SU-DHL-6 (cell line): ENCODE data around the gene BLOC1S5.
"Not testable (repeated sequence)": the region's sequence is repeated elsewhere in the genome, so short reads cannot be mapped to it uniquely, and the experiment has no call there.

ENCODE experiments used
- H2AFZ ChIP-seq: fragments of 200-600 bp; sonication (generic); 2 replicates; pipeline ENCODE4 v1.6.1; 2014; ENCODE audit warnings: low read depth, mild to moderate bottlenecking, moderate library complexity, mixed read lengths, antibody characterized with exemption, low read length; ENCODE audit not compliant: severe bottlenecking
- H3F3A ChIP-seq: fragments of 200-600 bp; shearing (Covaris generic); 2 replicates; pipeline ENCODE4 v1.6.0; 2016; ENCODE audit warnings: antibody characterized with exemption, mild to moderate bottlenecking; ENCODE audit not compliant: insufficient read depth
- H3K27ac ChIP-seq: fragments of 200-600 bp; sonication (generic); 2 replicates; pipeline ENCODE4 v1.5.1; 2016; ENCODE audit warnings: low read depth, mild to moderate bottlenecking, low read length, moderate library complexity, mixed read lengths
- H3K27me3 ChIP-seq: fragments of 200-600 bp; sonication (generic), shearing (Covaris generic); 2 replicates; pipeline ENCODE4 v1.6.0; 2014; ENCODE audit warnings: mild to moderate bottlenecking, low read length
- H3K36me3 ChIP-seq: fragments of 200-600 bp; sonication (generic); 2 replicates; pipeline ENCODE4 v1.6.1; 2014; ENCODE audit warnings: mild to moderate bottlenecking, low read length, mixed read lengths
- H3K4me2 ChIP-seq: fragments of 300-600, 200-600 bp; shearing (Covaris generic), sonication (generic); 2 replicates; pipeline ENCODE4 v1.6.0; 2014; ENCODE audit warnings: low read length, low read depth, mild to moderate bottlenecking; ENCODE audit not compliant: poor library complexity, severe bottlenecking
- H3K4me3 ChIP-seq: fragments of 200-600 bp; sonication (generic); 2 replicates; pipeline ENCODE4 v1.5.1; 2014; ENCODE audit warnings: antibody characterized with exemption, low read length, mild to moderate bottlenecking, mixed read lengths; ENCODE audit not compliant: insufficient read depth, poor library complexity, severe bottlenecking
- H3K79me2 ChIP-seq: fragments of 200-600 bp; sonication (generic); 2 replicates; pipeline ENCODE4 v1.6.1; 2014; ENCODE audit warnings: mild to moderate bottlenecking, low read length, moderate library complexity; ENCODE audit not compliant: insufficient read depth
- H3K9ac ChIP-seq: fragments of 200-600 bp; sonication (generic); 2 replicates; pipeline ENCODE4 v1.7.0; 2014; ENCODE audit warnings: mild to moderate bottlenecking, low read length
- H3K9me2 ChIP-seq: fragments of 200-600 bp; sonication (generic); replicated peaks from 2 replicates; pipeline ENCODE4 v1.6.1; 2014; ENCODE audit warnings: low read length; ENCODE audit not compliant: insufficient read depth
- H3K9me3 ChIP-seq: fragments of 200-600 bp; sonication (generic); 2 replicates; pipeline ENCODE4 v1.6.1; 2014; ENCODE audit warnings: low read length, mixed read lengths; ENCODE audit not compliant: insufficient read depth
- H4K20me1 ChIP-seq: fragments of 200-600 bp; sonication (generic); 2 replicates; pipeline ENCODE4 v1.6.1; 2014; ENCODE audit warnings: low read depth, mild to moderate bottlenecking, antibody characterized with exemption, low read length, moderate library complexity, mixed read lengths
- EZH2phosphoT487 ChIP-seq: fragments of 200-600 bp; sonication (generic), shearing (Covaris generic); conservative IDR thresholded peaks from 2 replicates; pipeline ENCODE4 v1.6.1; 2018; ENCODE audit warnings: mild to moderate bottlenecking, antibody characterized with exemption, low read length, moderate library complexity, mixed read lengths
- TF ChIP-seq, protein P1 (sequence below): fragments of 200-600 bp; sonication (generic); IDR thresholded peaks from one replicate; pipeline ENCODE4 v1.5.1; 2017; ENCODE audit warnings: antibody characterized with exemption, mild to moderate bottlenecking, low read length, moderate library complexity; ENCODE audit not compliant: insufficient read depth, poor library complexity, severe bottlenecking

Gene BLOC1S5

GRCh38 chr6:8041913-8042583, 22.1 kb downstream of the BLOC1S5 start:
- H3K9me2 ChIP-seq: no peaks in the 10 kb centered on the region
- H3K79me2 ChIP-seq: peaks cover 29% of the 10 kb centered on the region
- no peak overlapping the region for H3K27ac ChIP-seq
- no peaks in the 10 kb centered on the region for H3F3A ChIP-seq
- TF ChIP-seq, protein P1, sequence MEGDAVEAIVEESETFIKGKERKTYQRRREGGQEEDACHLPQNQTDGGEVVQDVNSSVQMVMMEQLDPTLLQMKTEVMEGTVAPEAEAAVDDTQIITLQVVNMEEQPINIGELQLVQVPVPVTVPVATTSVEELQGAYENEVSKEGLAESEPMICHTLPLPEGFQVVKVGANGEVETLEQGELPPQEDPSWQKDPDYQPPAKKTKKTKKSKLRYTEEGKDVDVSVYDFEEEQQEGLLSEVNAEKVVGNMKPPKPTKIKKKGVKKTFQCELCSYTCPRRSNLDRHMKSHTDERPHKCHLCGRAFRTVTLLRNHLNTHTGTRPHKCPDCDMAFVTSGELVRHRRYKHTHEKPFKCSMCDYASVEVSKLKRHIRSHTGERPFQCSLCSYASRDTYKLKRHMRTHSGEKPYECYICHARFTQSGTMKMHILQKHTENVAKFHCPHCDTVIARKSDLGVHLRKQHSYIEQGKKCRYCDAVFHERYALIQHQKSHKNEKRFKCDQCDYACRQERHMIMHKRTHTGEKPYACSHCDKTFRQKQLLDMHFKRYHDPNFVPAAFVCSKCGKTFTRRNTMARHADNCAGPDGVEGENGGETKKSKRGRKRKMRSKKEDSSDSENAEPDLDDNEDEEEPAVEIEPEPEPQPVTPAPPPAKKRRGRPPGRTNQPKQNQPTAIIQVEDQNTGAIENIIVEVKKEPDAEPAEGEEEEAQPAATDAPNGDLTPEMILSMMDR: no peak
- TF ChIP-seq EZH2phosphoT487: no peak
- H3K9ac ChIP-seq: no peak overlapping the region
- H3K9me3 ChIP-seq: no peaks in the 10 kb centered on the region
- no peak overlapping the region for H3K4me3 ChIP-seq
- H4K20me1 ChIP-seq: no peaks in the 10 kb centered on the region
- H2AFZ ChIP-seq: no peak overlapping the region
- no peaks in the 10 kb centered on the region for H3K27me3 ChIP-seq
- H3K4me2 ChIP-seq: no peak overlapping the region
- peaks cover 23% of the 10 kb centered on the region for H3K36me3 ChIP-seq

DNA sequence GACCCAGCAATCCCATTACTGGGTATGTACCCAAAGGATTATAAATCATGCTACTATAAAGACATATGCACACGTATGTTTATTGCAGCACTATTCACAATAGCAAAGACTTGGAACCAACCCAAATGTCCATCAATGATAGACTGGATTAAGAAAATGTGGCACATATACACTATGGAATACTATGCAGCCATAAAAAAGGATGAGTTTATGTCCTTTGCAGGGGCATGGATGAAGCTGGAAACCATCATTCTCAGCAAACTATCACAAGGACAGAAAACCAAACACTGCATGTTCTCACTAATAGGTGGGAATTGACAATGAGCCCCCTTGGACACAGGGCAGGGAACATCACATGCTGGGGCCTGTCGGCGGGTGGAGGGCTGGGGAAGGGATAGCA, 30.1 kb downstream of the BLOC1S5 start:
- H3K9ac ChIP-seq, H3K9me2 ChIP-seq, H3F3A ChIP-seq, H3K27me3 ChIP-seq, H2AFZ ChIP-seq, H3K27ac ChIP-seq, H3K4me2 ChIP-seq, H3K4me3 ChIP-seq, H4K20me1 ChIP-seq, H3K9me3 ChIP-seq: not testable (repeated sequence)
- Histone ChIP-seq H3K36me3 (peaks cover 17% of the 10 kb centered on the region), H3K79me2 (peaks cover 82% of the 10 kb centered on the region)

DNA sequence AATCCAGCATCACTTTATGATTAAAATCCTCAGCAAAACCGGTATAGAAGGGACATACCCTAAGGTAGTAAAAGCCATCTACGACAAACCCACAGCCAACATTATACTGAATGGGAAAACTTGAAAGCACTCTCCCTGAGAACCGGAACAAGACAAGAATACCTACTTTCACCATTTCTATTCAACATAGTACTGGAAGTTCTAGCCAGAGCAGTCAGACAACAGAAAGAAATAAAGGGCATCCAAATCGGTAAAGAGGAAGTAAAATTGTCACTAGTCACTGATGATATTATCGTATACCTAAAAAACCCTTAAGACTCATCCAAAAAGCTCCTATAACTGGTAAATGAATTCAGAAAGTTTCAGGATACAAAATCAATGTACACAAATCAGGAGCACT, 33.3 kb downstream of the BLOC1S5 start:
- H3K79me2 ChIP-seq: peaks cover 62% of the 10 kb centered on the region

DNA sequence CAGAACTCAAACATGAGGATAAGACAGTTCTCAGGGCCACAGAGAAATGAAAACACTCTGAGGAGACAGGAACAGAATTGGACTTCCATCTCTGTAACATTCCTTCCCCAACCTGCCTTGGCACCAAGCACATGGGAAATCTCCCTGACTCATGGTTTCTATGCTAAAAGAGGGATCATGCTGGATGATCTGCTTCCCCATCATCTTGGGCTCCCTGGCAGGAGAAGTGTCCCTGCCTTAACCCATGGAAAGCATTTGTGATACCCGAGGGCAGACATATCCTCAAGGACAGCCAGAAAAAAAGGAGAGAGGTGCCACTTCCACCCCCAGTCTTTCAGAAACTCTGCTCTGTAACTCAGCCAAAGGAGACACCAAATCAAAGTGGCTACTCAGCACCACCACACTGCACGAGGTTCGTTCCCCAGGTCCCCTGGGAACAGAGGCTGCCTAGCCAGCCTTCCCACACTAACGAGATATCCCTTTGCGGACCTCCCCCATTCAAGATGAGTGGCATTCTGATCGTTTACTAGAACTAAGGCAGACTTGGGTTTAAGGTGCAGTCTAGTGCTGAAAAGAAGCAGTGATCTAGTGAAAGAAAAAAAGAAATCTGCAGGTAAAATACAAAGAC, 34.8 kb downstream of the BLOC1S5 start:
- H3K27ac ChIP-seq: no peak overlapping the region
- no peak overlapping the region for H2AFZ ChIP-seq
- no peaks in the 10 kb centered on the region for H3F3A ChIP-seq
- H3K79me2 ChIP-seq: peaks cover 50% of the 10 kb centered on the region
- no peaks in the 10 kb centered on the region for H4K20me1 ChIP-seq
- H3K9me2 ChIP-seq: no peaks in the 10 kb centered on the region
- H3K4me3 ChIP-seq: no peak overlapping the region
- no peak for TF ChIP-seq EZH2phosphoT487
- TF ChIP-seq, protein P1: no peak
- H3K4me2 ChIP-seq: no peak overlapping the region
- no peak overlapping the region for H3K9ac ChIP-seq
- no peaks in the 10 kb centered on the region for H3K27me3 ChIP-seq
- no peaks in the 10 kb centered on the region for H3K36me3 ChIP-seq
- H3K9me3 ChIP-seq: no peaks in the 10 kb centered on the region

More for the DNA sequence above, 33.3 kb downstream of the BLOC1S5 start:
- Histone ChIP-seq H2AFZ (no peak overlapping the region), H4K20me1 (no peaks in the 10 kb centered on the region), H3F3A (no peaks in the 10 kb centered on the region), H3K9ac (no peak overlapping the region), H3K27me3 (no peaks in the 10 kb centered on the region), H3K36me3 (peaks cover 9% of the 10 kb centered on the region; the same call in 1 of the 2 replicates), H3K4me2 (no peak overlapping the region), H3K9me2 (no peaks in the 10 kb centered on the region), H3K4me3 (no peak overlapping the region), H3K27ac (no peak overlapping the region), H3K9me3 (no peaks in the 10 kb centered on the region)
- TF ChIP-seq, protein P1: no peak
- no peak for TF ChIP-seq EZH2phosphoT487
